HG03103 (cell line): Measurements from ENCODE around the gene ZNF26.
"Not testable (repeated sequence)": the region's sequence is repeated elsewhere in the genome, so short reads cannot be mapped to it uniquely, and the experiment has no call there.

ENCODE experiments used
- ATAC-seq: cut with Tn5 transposase; IDR thresholded peaks from one replicate; pipeline ENCODE4 v1.9.1; 2021; ENCODE audit warnings: low read depth; ENCODE audit not compliant: unreplicated experiment

Gene ZNF26

GRCh38 chr12:132955094-132956010 is 30.8 kb upstream of the ZNF26 start:
- peak; percentile 22 for ATAC-seq

GRCh38 chr12:132956011-132956788 is 30.0 kb upstream of the ZNF26 start, which contains the start of gene ZNF605:
ZNF605 (minus strand) TSS chr12:132956306; CDS start chr12:132945635, 10,671 bp downstream.
- ATAC-seq, result peak; percentile 90

- ATAC-seq, result not testable (repeated sequence)
Observed at GRCh38 chr12:132961790-132962189, 24.4 kb upstream of the ZNF26 start.

- ATAC-seq, result not testable (repeated sequence)
Observed at GRCh38 chr12:132963947-132964346, 22.2 kb upstream of the ZNF26 start.

GRCh38 chr12:132965796-132966195 is 20.4 kb upstream of the ZNF26 start:
- ATAC-seq, result no peak

- no peak for ATAC-seq
Observed at GRCh38 chr12:132966676-132967415, 19.3 kb upstream of the ZNF26 start.

- ATAC-seq, result no peak
Observed at GRCh38 chr12:132967736-132968135, 18.4 kb upstream of the ZNF26 start.

GRCh38 chr12:132972374-132972773 is 13.8 kb upstream of the ZNF26 start:
- ATAC-seq, result no peak

GRCh38 chr12:132976870-132977269 is 9.3 kb upstream of the ZNF26 start:
- ATAC-seq, result not testable (repeated sequence)

GRCh38 chr12:132986885-132987225 is 688 bp downstream of the ZNF26 start:
- peak; percentile 2 for ATAC-seq

GRCh38 chr12:132998741-132999140 is 12.6 kb downstream of the ZNF26 start:
- ATAC-seq, result no peak

GRCh38 chr12:133010657-133011297 is 24.6 kb downstream of the ZNF26 start:
- ATAC-seq, result no peak

GRCh38 chr12:133023566-133023965 is 37.4 kb downstream of the ZNF26 start:
- ATAC-seq, result no peak

- no peak for ATAC-seq
Observed at GRCh38 chr12:133026996-133027395, 40.8 kb downstream of the ZNF26 start.

- ATAC-seq, result peak; percentile 85
Observed at GRCh38 chr12:133037207-133038005, 51.2 kb downstream of the ZNF26 start, which contains the start of gene ZNF84. ZNF84 (plus strand) TSS chr12:133037509; CDS start chr12:133041468, 3,959 bp downstream.

GRCh38 chr12:133038118-133038709 is 52.0 kb downstream of the ZNF26 start:
- ATAC-seq, result no peak

- no peak for ATAC-seq
Observed at GRCh38 chr12:133046698-133047097, 60.5 kb downstream of the ZNF26 start.

GRCh38 chr12:133057446-133057845 is 71.3 kb downstream of the ZNF26 start:
- no peak for ATAC-seq
